NCI-H146 (cell line): Measurements from ENCODE around the gene NCOA6.
A peak's percentile ranks its signal among the peaks of the same experiment; 100 is the strongest.
"Not testable (repeated sequence)": the region's sequence is repeated elsewhere in the genome, so short reads cannot be mapped to it uniquely, and the experiment has no call there.

ENCODE experiments used
- DNase-seq: peaks from one replicate; lab custom pipeline; 2025; lab: John Stamatoyannopoulos, UW

Gene NCOA6

DNA sequence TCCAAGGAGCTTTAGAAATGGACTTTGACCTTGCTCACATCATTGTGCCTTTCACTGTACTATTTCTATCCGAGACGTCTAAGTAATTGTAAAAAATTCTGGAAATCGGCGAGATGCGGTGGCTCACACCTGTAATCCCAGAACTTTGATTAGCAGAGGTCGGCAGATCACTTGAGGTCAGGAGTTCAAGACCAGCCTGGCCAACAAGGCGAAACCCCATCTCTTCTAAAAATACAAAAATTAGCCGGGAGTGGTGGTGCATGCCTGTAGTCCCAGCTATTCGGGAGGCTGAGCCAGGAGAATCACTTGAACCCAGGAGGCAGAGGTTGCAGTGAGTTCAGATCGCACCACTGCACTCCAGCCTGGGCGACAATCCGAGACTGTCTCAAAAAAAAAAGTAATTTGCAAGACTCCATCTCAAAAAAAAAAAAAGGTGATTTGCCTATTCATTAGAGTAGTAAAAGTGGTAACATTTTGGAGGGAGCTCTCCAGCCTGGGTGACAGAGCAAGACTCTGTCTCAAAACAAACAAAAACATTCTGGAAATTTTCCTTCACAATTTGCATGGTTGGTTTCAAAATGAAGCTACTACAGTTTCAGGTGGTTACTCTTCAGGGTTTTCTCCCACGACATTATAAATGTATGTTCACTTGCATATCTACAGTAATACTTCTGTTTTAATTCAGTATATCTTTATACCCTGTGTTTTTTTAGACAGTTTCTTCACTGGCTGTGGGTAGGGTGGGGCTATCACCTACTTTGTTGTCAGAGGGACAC lies 106.0 kb downstream of the NCOA6 start:
- DNase-seq: not testable (repeated sequence)

- DNase-seq: no peak
Measured at GRCh38 chr20:34717230-34718095, 108.0 kb downstream of the NCOA6 start.

DNA sequence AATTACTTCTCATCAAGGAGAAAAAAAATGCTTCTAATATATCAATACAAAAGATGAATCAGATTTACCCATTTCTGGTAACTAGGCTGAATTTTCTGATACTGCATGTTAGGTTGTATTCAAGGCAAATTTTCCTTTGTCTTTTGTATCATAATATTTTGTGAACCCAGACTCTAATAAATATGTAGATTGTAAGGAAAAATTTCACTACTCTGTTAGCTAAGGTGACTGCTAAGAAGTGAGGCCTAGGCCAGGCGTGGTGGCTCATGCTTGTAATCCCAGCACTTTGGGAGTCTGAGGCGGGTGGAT lies 108.6 kb downstream of the NCOA6 start:
- no peak for DNase-seq

DNA sequence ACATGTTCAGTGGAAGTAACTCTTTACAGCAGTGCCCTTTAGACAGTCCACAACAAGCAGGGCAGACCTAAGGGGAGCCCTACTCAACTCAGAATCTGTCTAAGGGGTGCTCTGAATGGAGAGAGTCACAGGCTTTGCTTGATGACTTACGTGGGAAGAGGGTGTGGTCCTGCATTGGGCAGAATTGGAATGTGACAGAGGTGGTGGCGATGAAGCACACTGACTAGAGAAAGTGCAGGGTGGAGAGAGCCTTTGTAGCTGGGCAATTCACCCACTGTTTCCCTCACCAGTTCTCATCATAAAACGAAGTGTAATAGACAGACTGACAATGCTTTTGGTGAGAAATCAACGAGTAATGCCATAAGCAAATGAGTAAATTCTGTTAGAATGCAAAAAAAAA lies 110.1 kb downstream of the NCOA6 start:
- no peak for DNase-seq

GRCh38 chr20:34713944-34714515 lies 111.4 kb downstream of the NCOA6 start:
- not testable (repeated sequence) for DNase-seq

DNA sequence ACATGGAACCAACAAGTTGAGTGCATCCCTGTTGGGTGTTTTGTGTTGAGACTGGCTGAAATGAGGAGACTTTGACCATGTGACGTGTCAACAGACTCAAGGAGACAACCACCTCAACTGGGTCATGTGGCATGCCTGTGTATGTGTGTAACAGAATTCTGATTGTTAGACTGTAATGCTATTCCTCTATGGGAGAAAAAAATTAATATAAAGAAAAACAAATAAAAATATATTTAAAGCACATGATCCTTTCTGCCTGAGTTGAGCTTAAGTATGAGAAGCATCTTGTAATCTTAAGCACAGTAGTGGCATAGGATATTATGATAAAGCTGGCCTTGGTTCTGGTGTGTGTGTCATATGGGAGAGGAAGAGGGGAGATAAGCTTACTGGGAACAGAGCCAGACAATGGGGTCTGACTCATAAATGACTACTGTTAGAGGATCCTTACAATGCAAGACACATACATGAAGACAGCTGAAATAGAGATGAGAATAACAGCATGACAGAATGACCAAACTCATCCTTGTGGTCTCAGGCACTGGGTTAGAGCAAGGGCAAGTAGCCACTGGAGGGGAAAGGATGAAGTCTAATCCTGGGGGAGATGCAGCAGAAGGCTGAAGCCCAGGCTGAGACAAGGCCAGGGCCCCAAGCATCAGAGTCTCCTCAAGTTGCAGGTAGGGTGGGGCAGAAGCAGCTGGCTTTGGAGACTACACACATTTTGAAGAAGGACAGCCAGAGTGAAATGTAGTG lies 112.1 kb downstream of the NCOA6 start:
- DNase-seq: no peak

- DNase-seq: no peak
Measured at GRCh38 chr20:34712525-34713192, 112.8 kb downstream of the NCOA6 start.

- DNase-seq: no peak
Measured at GRCh38 chr20:34711813-34712430, 113.5 kb downstream of the NCOA6 start.

- no peak for DNase-seq
Measured at GRCh38 chr20:34710861-34711574, 114.4 kb downstream of the NCOA6 start.

DNA sequence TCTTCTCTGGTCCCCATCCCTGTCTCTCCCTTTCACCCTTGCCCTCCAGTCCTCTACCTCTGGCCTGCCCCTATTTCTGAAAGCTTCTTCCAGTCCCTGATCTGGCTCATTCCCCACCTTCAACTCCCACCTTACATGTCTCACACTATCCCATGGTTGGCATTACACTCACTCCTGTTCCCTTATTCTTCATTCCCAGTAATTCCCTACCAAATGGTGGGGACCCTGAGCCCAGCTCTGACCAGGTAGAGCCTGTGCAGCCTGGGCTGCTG lies 114.9 kb downstream of the NCOA6 start:
- no peak for DNase-seq

DNA sequence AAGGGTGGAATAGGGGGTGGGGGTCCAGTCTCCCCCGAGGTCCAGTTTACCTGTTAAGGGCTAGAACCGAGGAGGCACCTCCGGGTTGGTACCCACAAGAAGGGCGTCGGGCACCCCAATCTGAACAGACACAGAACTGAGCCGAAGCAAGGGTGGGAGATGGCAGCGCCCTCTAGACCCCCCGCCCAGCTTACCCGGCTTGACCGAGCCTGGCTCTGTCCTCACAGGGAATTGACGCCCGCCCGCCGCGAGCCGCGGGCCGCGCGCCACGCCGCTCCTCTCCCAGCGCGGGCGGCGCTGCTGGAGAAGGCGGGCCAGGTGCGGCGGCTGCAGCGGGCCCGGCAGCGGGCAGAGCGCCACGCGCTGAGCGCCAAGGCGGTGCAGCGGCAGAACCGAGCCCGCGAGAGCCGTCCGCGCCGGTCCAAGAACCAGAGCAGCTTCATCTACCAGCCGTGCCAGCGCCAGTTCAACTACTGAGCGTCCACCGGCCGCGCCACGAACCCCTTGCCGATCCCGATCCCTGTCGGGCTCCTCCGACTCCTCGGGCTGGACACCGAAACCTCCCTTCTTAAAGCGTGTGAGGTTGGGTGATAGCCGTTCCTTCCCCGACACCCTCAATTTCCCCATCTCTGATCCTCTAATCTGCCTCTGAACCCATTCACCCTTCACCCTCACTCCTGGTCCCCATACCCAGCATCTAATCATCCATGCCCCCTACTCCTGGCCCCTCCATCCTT lies 115.5 kb downstream of the NCOA6 start:
- DNase-seq: peak; percentile 88

GRCh38 chr20:34709044-34709830 lies 116.2 kb downstream of the NCOA6 start:
- DNase-seq: peak; percentile 90

DNA sequence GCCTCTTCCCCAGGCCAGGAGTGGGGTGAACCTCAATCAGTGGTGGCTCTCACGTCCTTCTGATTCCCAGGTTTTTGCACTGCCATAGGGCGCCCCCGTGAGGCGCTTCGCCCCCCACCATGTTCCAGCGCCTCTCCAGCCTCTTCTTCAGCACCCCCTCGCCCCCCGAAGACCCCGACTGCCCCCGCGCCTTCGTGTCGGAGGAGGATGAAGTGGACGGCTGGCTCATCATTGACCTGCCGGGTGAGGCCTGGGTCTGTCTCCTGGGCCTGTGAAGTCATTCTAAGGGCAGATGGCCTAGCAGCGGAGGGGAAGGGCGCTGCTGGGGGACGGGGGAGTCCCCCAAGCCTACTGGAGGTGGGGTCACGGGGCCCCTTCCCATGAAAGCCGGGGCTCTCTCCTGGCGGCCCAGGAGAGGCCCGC lies 116.8 kb downstream of the NCOA6 start:
- DNase-seq: peak; percentile 56

- no peak for DNase-seq
Measured at GRCh38 chr20:34706912-34707784, 118.3 kb downstream of the NCOA6 start.

- no peak for DNase-seq
Measured at GRCh38 chr20:34706302-34706875, 119.1 kb downstream of the NCOA6 start.

GRCh38 chr20:34705397-34706301 lies 119.8 kb downstream of the NCOA6 start:
- DNase-seq: no peak

- DNase-seq: no peak
Measured at GRCh38 chr20:34705008-34705396, 120.4 kb downstream of the NCOA6 start.
